ENCODE data around the gene TRIM16.
"Not testable (repeated sequence)": the region's sequence is repeated elsewhere in the genome, so short reads cannot be mapped to it uniquely, and the experiment has no call there.

GRCh38 chr17:15642014-15642413, 42.1 kb downstream of the TRIM16 start:
- TF ChIP-seq EZH2 (IDR thresholded peaks at IDR 0.05; ENCODE audit: low read depth, unreplicated experiment); CTCF (conservative IDR thresholded peaks at IDR 0.05; ENCODE audit: low read depth in 2 of 2); POLR2AphosphoS5 (IDR thresholded peaks at IDR 0.05; ENCODE audit: low read depth); ZNF331 (CRISPR knock-in tag; IDR thresholded peaks at IDR 0.05; ENCODE audit: low read depth); EZH2phosphoT487 (IDR thresholded peaks at IDR 0.05; ENCODE audit: unreplicated experiment); REST (IDR thresholded peaks at IDR 0.05; ENCODE audit: unreplicated experiment); NANOG (IDR thresholded peaks at IDR 0.05; ENCODE audit: borderline replicate concordance); JUNB (IDR thresholded peaks at IDR 0.05; ENCODE audit: unreplicated experiment): not testable (repeated sequence)

All from GM23338 (cell line).